Trophoblast cell (in vitro differentiated cells and primary cell): ENCODE measurements around the gene EGLN3.

ENCODE experiments used
- DNase-seq, 2 donors: peaks; one replicate each; pipeline ENCODE4 v3.0.0-alpha.2; 2016
- H2AFZ ChIP-seq: 2 replicates; pipeline ENCODE4 v1.6.1; 2013; ENCODE audit warnings: low read length, moderate library complexity, mild to moderate bottlenecking; ENCODE audit not compliant: insufficient read depth, poor library complexity
- H2AK5ac ChIP-seq: 2 replicates; pipeline ENCODE4 v1.6.1; 2013; ENCODE audit warnings: mild to moderate bottlenecking, low read length
- H2BK120ac ChIP-seq: 2 replicates; pipeline ENCODE4 v1.6.1; 2013; ENCODE audit warnings: low read length, mild to moderate bottlenecking, moderate library complexity; ENCODE audit not compliant: insufficient read depth, poor library complexity
- H2BK12ac ChIP-seq: 2 replicates; pipeline ENCODE4 v1.6.1; 2013; ENCODE audit warnings: mild to moderate bottlenecking, low read length, moderate library complexity
- H2BK5ac ChIP-seq: 2 replicates; pipeline ENCODE4 v1.6.1; 2013; ENCODE audit warnings: low read length, low read depth, moderate library complexity, mild to moderate bottlenecking; ENCODE audit not compliant: poor library complexity
- H3K14ac ChIP-seq: 2 replicates; pipeline ENCODE4 v1.6.1; 2013; ENCODE audit warnings: mild to moderate bottlenecking, low read length
- H3K18ac ChIP-seq: 2 replicates; pipeline ENCODE4 v1.6.1; 2013; ENCODE audit warnings: mild to moderate bottlenecking, low read length
- H3K23ac ChIP-seq: 2 replicates; pipeline ENCODE4 v1.6.1; 2013; ENCODE audit warnings: low read length
- H3K27ac ChIP-seq: 2 replicates; pipeline ENCODE4 v1.5.1; 2013; ENCODE audit warnings: low read depth, mild to moderate bottlenecking, inconsistent platforms, low read length, moderate library complexity
- H3K27me3 ChIP-seq: 2 replicates; pipeline ENCODE4 v1.6.1; 2013; ENCODE audit warnings: inconsistent platforms, mild to moderate bottlenecking, low read length, moderate library complexity; ENCODE audit not compliant: insufficient read depth
- H3K36me3 ChIP-seq, 2 experiments: 1 replicate in 1 of 2; 2 replicates in 1 of 2; pipeline ENCODE4 v1.6.1; 2013; ENCODE audit warnings: low read length in 2 of 2, mild to moderate bottlenecking in 2 of 2, moderate library complexity in 1 of 2; ENCODE audit not compliant: insufficient read depth in 2 of 2, control insufficient read depth in 1 of 2
- H3K4ac ChIP-seq: 2 replicates; pipeline ENCODE4 v1.6.1; 2013; ENCODE audit warnings: low read depth, mild to moderate bottlenecking, low read length, moderate library complexity
- H3K4me1 ChIP-seq, 2 experiments: 1 replicate in 1 of 2; 2 replicates in 1 of 2; pipeline ENCODE4 v1.6.1; 2013; ENCODE audit warnings: low read length in 2 of 2, mild to moderate bottlenecking in 2 of 2, moderate library complexity in 1 of 2; ENCODE audit not compliant: insufficient read depth in 2 of 2, control insufficient read depth in 1 of 2
- H3K4me2 ChIP-seq: 2 replicates; pipeline ENCODE4 v1.6.1; 2013; ENCODE audit warnings: inconsistent platforms, mild to moderate bottlenecking, low read length, moderate library complexity
- H3K4me3 ChIP-seq: 2 replicates; pipeline ENCODE4 v1.5.1; 2013; ENCODE audit warnings: mild to moderate bottlenecking, low read depth, low read length, inconsistent platforms
- H3K79me1 ChIP-seq: one replicate; pipeline ENCODE4 v1.6.1; 2013; ENCODE audit warnings: low read length
- H3K79me2 ChIP-seq: 2 replicates; pipeline ENCODE4 v1.6.1; 2013; ENCODE audit warnings: low read length, mild to moderate bottlenecking; ENCODE audit not compliant: control insufficient read depth, insufficient read depth, poor library complexity
- H3K9ac ChIP-seq: 2 replicates; pipeline ENCODE4 v1.6.1; 2013; ENCODE audit warnings: mild to moderate bottlenecking, low read length
- H3K9me3 ChIP-seq: 2 replicates; pipeline ENCODE4 v1.6.1; 2013; ENCODE audit warnings: low read depth, mild to moderate bottlenecking, control low read depth, inconsistent platforms, low read length; ENCODE audit not compliant: insufficient read depth
- H4K12ac ChIP-seq: 2 replicates; pipeline ENCODE4 v1.6.1; 2013; ENCODE audit warnings: low read depth, mild to moderate bottlenecking, low read length, moderate library complexity
- H4K8ac ChIP-seq: 2 replicates; pipeline ENCODE4 v1.6.1; 2013; ENCODE audit warnings: low read depth, mild to moderate bottlenecking, low read length, moderate library complexity
- H4K91ac ChIP-seq: one replicate; pipeline ENCODE4 v1.6.1; 2013; ENCODE audit warnings: low read depth, mild to moderate bottlenecking, low read length, moderate library complexity
- WGBS: extraction: QIAGEN DNeasy Blood & Tissue Kit; methylation state at CpG from one replicate; pipeline ENCODE4 v1.1.7; 2013; ENCODE audit warnings: missing lambda C conversion rate; ENCODE audit not compliant: insufficient read length, insufficient coverage; ENCODE audit errors: extremely low coverage; 5-methylcytosine and 5-hydroxymethylcytosine counted together

Gene EGLN3

DNA sequence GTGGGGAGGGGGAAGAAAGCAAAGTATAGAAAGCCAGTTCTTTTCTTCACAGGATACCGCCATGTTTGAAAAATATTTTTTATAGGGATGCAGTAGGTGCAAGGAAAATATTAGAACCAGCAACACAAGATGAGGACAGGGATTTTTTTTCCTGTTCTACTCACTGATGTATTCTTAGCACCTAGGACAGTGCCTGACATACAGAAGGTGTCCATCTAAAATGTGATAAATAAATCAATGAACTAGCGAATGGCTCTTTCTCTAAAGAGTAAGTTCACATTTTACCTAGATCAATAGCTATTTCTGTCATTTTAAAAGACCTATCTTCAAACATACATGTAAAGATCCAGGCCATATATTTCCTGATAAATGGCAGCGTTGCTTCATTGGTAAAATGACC, 18.8 kb downstream of the EGLN3 start:
- H3K4me1 ChIP-seq, result peaks cover 0 to 6% of the 10 kb centered on the region in 2 experiments
- no peak overlapping the region for H3K14ac ChIP-seq
- H4K91ac ChIP-seq, result no peak overlapping the region
- H2BK12ac ChIP-seq, result no peak overlapping the region
- H3K23ac ChIP-seq, result no peak overlapping the region
- H3K4me3 ChIP-seq, result no peak overlapping the region
- no peaks in the 10 kb centered on the region for H3K27me3 ChIP-seq
- no peak overlapping the region for H3K4me2 ChIP-seq
- no peak overlapping the region for H4K12ac ChIP-seq
- H4K8ac ChIP-seq, result no peak overlapping the region
- H3K79me1 ChIP-seq, result no peaks in the 10 kb centered on the region
- H3K79me2 ChIP-seq, result no peaks in the 10 kb centered on the region
- no peak overlapping the region for H2AFZ ChIP-seq
- H3K36me3 ChIP-seq, result no peaks in the 10 kb centered on the region
- WGBS, result no CpG with 5 or more reads among the region's 3 CpGs
- H3K27ac ChIP-seq, result no peak overlapping the region
- H3K4ac ChIP-seq, result no peak overlapping the region
- no peak overlapping the region for H3K18ac ChIP-seq
- H3K9me3 ChIP-seq, result no peaks in the 10 kb centered on the region
- H2AK5ac ChIP-seq, result no peak overlapping the region
- DNase-seq, result no peak
- H2BK120ac ChIP-seq, result no peak overlapping the region
- H2BK5ac ChIP-seq, result no peak overlapping the region
- no peak overlapping the region for H3K9ac ChIP-seq

DNA sequence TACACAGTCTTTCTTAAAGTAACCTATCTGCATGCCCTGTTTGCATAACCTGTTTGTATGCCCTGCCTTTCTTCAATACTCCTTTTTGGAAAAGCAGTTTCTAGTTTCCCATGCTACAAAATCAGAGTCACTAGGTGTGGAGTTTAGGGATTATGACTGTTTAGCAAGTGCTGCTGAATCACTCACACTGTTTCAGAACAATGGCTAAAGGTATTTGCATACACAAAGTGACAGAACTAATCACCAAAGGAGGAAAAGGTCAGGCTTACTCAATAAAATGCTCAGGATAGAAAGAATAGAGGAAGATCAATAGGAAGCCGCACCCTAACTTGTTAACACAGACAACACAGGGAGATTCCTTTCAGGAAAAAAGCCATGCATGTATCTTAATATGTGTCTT, 19.4 kb downstream of the EGLN3 start:
- H4K8ac ChIP-seq, result no peak overlapping the region
- H3K4me3 ChIP-seq, result no peak overlapping the region
- no peak overlapping the region for H4K91ac ChIP-seq
- no peaks in the 10 kb centered on the region for H3K79me1 ChIP-seq
- no peak overlapping the region for H2BK120ac ChIP-seq
- H3K14ac ChIP-seq, result no peak overlapping the region
- no CpG with 5 or more reads among the region's 1 CpG for WGBS
- H3K27me3 ChIP-seq, result no peaks in the 10 kb centered on the region
- H2BK12ac ChIP-seq, result no peak overlapping the region
- H3K27ac ChIP-seq, result no peak overlapping the region
- no peak overlapping the region for H3K4me2 ChIP-seq
- H2AFZ ChIP-seq, result no peak overlapping the region
- no peak overlapping the region for H3K9ac ChIP-seq
- H3K23ac ChIP-seq, result no peak overlapping the region
- H2BK5ac ChIP-seq, result no peak overlapping the region
- DNase-seq, result no peak
- H2AK5ac ChIP-seq, result no peak overlapping the region
- no peak overlapping the region for H3K18ac ChIP-seq
- no peak overlapping the region for H3K4ac ChIP-seq
- no peak overlapping the region for H4K12ac ChIP-seq
- no peaks in the 10 kb centered on the region for H3K36me3 ChIP-seq
- no peaks in the 10 kb centered on the region for H3K9me3 ChIP-seq
- peaks cover 0 to 6% of the 10 kb centered on the region in 2 experiments for H3K4me1 ChIP-seq
- H3K79me2 ChIP-seq, result no peaks in the 10 kb centered on the region

DNA sequence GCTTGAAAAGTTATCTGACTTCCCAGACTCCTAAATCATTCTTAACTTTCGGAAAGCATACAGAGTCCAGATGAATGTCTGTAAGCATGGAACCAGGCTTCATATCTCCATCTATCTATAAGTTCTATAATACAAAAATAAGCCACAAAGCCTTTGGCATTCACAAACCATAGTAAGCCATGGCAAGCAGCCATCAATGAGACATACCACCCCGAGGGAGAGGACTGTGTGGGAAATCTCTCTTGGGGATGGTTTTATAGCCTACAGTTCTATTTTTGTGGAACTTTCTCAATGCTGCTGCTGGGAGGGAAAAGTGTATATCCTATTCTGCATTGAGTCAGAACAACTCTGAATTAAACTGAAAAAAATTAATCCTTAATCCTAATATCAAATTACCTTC, 20.4 kb downstream of the EGLN3 start:
- H2AFZ ChIP-seq, result no peak overlapping the region
- H3K4me1 ChIP-seq, result peaks cover 0 to 6% of the 10 kb centered on the region in 2 experiments
- no peak overlapping the region for H4K12ac ChIP-seq
- H3K4ac ChIP-seq, result no peak overlapping the region
- no peak overlapping the region for H2BK5ac ChIP-seq
- H3K79me2 ChIP-seq, result no peaks in the 10 kb centered on the region
- no peak overlapping the region for H3K27ac ChIP-seq
- H3K9me3 ChIP-seq, result no peaks in the 10 kb centered on the region
- H2BK12ac ChIP-seq, result no peak overlapping the region
- H4K8ac ChIP-seq, result no peak overlapping the region
- H4K91ac ChIP-seq, result no peak overlapping the region
- no peak overlapping the region for H2BK120ac ChIP-seq
- no peak for DNase-seq
- H3K79me1 ChIP-seq, result no peaks in the 10 kb centered on the region
- no peak overlapping the region for H3K23ac ChIP-seq
- H3K18ac ChIP-seq, result no peak overlapping the region
- no peaks in the 10 kb centered on the region for H3K27me3 ChIP-seq
- no peak overlapping the region for H3K14ac ChIP-seq
- H3K4me3 ChIP-seq, result no peak overlapping the region
- H3K36me3 ChIP-seq, result no peaks in the 10 kb centered on the region
- H2AK5ac ChIP-seq, result no peak overlapping the region
- no peak overlapping the region for H3K9ac ChIP-seq
- no peak overlapping the region for H3K4me2 ChIP-seq
- no CpG with 5 or more reads among the region's 2 CpGs for WGBS

DNA sequence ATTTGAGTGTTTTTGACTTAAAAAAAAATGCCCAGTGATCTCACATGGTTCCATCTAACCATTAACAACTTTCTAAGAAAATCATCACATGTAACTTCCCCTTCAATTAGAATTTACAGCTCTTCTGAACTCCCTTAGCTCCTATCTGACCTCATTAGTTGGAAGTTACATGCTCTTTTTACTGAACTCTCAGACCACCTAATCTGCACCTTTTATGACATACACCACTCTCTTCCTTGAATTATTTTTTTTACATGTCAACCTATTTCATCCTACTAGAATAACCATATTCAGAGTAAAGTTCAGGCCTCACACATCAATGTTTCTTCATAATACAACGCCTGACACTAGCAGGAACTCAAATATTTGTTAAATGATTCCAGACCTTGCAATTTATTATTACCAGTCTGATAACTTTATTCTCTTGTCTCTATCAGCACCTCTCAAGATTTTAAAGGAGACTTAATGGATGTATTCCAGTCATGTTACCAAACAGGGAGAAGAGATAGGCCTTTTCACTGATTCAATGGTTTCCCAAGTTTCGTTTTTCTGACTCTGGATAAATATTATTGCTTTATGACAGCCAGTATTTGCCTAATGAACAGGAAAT, 21.0 kb downstream of the EGLN3 start:
- H3K4me3 ChIP-seq, result no peak overlapping the region
- no peak overlapping the region for H2BK120ac ChIP-seq
- DNase-seq, result no peak
- no peak overlapping the region for H3K14ac ChIP-seq
- no peak overlapping the region for H3K18ac ChIP-seq
- H3K4me2 ChIP-seq, result no peak overlapping the region
- H3K27me3 ChIP-seq, result no peaks in the 10 kb centered on the region
- no peak overlapping the region for H4K8ac ChIP-seq
- H2BK5ac ChIP-seq, result no peak overlapping the region
- H4K12ac ChIP-seq, result no peak overlapping the region
- no peaks in the 10 kb centered on the region for H3K9me3 ChIP-seq
- H3K27ac ChIP-seq, result no peak overlapping the region
- H2AFZ ChIP-seq, result no peak overlapping the region
- H3K4ac ChIP-seq, result no peak overlapping the region
- H3K36me3 ChIP-seq, result no peaks in the 10 kb centered on the region
- H2BK12ac ChIP-seq, result no peak overlapping the region
- no peak overlapping the region for H3K23ac ChIP-seq
- no peaks in the 10 kb centered on the region for H3K79me2 ChIP-seq
- WGBS, result no CpG with 5 or more reads among the region's 2 CpGs
- H2AK5ac ChIP-seq, result no peak overlapping the region
- peaks cover 0 to 6% of the 10 kb centered on the region in 2 experiments for H3K4me1 ChIP-seq
- no peaks in the 10 kb centered on the region for H3K79me1 ChIP-seq
- H4K91ac ChIP-seq, result no peak overlapping the region
- H3K9ac ChIP-seq, result no peak overlapping the region
